NCI-H2029 treated with DMSO at 0.1 percent for 48 hours (cell line): Measurements from ENCODE around the gene MAGOH.
A peak's percentile ranks its signal among the peaks of the same experiment; 100 is the strongest.
"Not testable (repeated sequence)": the region's sequence is repeated elsewhere in the genome, so short reads cannot be mapped to it uniquely, and the experiment has no call there.

Experiments
- DNase-seq: peaks from one replicate; lab custom pipeline; 2025; lab: John Stamatoyannopoulos, UW

The MAGOH gene

GRCh38 chr1:53186533-53186932 lies 51.8 kb downstream of the MAGOH start:
- no peak for DNase-seq

- not testable (repeated sequence) for DNase-seq
Observed at GRCh38 chr1:53185955-53186297, 52.4 kb downstream of the MAGOH start.

DNA sequence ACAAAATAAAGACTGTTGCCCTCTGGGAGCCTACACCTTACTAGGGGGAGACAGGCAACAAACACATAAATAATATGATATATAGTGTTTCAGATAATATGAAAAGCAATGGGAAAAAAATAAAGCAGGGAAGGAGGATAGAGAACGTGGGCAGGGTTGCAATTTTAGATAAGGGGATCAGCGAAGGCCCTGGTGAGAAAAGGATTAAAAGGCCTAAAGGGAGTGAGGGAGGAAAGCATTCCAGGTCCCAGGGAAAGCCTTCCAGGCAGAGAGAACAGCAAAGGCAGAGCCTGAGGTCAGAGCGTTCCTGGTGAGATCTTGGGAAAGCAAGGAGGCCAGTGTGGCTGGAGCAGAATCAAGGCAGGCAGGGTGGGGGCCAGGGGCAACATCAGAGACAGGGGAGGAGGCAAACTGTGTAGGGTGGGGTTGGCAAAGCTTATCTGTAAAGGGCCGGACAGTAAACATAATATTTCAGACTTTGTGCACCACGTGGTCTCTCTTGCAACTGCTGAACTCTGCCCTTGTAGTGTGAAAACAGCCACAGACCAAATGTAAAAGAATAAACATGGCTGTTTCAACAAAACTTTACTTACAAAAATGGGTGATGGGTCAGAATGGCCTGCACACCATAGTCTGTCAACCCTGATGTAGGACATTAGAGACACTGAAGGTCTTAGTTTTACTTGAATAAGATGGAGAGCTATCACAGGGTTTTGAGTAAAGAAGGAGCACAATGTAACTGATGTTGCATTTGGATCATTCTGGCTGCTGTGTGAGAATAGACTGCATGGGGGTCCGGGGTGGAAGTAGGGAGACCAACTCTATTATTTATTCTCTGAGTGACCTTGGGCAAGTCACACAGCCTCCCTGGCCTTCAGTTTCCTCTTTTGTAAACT lies 55.0 kb downstream of the MAGOH start:
- DNase-seq: no peak

GRCh38 chr1:53182716-53183094 lies 55.6 kb downstream of the MAGOH start:
- DNase-seq: no peak

DNA sequence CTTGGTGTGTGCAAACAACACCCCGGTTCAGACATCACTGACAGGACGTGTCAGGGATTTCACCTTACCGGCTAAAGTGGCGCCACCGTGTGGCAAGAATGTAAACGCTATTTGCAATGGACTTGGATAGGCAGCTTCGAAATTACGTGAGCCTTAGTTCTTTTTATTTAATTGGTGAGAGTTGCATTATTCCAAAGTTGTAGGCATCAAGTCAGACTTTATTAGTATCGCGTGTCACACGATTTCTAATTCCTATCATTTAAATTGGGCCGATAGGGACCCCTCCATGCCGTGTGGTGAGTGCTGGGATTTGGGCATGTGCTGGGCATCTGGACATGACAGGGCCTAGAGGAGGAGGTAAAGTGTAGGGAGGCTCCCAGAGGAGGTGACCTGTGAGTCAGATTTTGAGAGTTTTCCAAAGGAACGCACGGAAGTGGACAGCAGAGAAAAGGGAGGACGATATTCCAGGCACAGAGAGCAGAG lies 56.2 kb downstream of the MAGOH start:
- peak; percentile 87 for DNase-seq

DNA sequence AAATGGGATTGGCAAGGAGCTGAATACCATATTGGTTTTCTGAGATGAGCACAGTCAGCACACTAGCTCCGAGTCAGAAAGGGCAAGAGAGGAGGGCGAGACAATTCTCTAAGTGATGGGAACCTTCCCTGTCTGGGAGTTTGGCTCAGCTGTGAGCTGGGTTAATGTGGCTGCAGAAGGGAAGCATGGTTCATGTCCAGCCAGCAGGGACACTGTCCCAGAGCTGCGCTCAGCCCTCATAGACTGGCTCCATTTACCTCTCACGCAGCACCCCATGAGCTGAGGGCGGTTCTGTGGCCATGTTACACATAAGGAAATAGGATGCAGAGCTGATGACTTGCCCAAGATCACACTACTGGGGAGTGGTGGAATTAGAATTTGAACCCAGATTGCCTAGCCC lies 57.4 kb downstream of the MAGOH start:
- DNase-seq: no peak

- no peak for DNase-seq
Observed at GRCh38 chr1:53180226-53180625, 58.1 kb downstream of the MAGOH start.
